Retinal pigment epithelial cell (primary cell): ENCODE data around the gene MAD1L1.

Experiments used
- DNase-seq: peaks from one replicate; pipeline ENCODE4 v3.0.0-alpha.2; 2010; ENCODE audit warnings: low read depth
- H3K4me3 ChIP-seq: 2 replicates; pipeline ENCODE4 v1.5.1; 2011; ENCODE audit warnings: mild to moderate bottlenecking, low read length, control low read depth, moderate library complexity
- TF ChIP-seq, protein P1 (sequence below): conservative IDR thresholded peaks from 2 replicates; pipeline ENCODE4 v1.5.1; 2011; ENCODE audit warnings: low read depth, low read length, control low read depth, inconsistent platforms

The MAD1L1 gene

GRCh38 chr7:2101630-2102374 lies 130.9 kb downstream of the MAD1L1 start:
- DNase-seq = no peak
- TF ChIP-seq, protein P1, sequence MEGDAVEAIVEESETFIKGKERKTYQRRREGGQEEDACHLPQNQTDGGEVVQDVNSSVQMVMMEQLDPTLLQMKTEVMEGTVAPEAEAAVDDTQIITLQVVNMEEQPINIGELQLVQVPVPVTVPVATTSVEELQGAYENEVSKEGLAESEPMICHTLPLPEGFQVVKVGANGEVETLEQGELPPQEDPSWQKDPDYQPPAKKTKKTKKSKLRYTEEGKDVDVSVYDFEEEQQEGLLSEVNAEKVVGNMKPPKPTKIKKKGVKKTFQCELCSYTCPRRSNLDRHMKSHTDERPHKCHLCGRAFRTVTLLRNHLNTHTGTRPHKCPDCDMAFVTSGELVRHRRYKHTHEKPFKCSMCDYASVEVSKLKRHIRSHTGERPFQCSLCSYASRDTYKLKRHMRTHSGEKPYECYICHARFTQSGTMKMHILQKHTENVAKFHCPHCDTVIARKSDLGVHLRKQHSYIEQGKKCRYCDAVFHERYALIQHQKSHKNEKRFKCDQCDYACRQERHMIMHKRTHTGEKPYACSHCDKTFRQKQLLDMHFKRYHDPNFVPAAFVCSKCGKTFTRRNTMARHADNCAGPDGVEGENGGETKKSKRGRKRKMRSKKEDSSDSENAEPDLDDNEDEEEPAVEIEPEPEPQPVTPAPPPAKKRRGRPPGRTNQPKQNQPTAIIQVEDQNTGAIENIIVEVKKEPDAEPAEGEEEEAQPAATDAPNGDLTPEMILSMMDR = no peak
- no peak overlapping the region for H3K4me3 ChIP-seq

GRCh38 chr7:2100278-2101208 lies 132.2 kb downstream of the MAD1L1 start:
- TF ChIP-seq, protein P1 = peak; percentile 11
- no peak for DNase-seq
- no peak overlapping the region for H3K4me3 ChIP-seq

GRCh38 chr7:2099048-2099957 lies 133.4 kb downstream of the MAD1L1 start:
- no peak overlapping the region for H3K4me3 ChIP-seq
- TF ChIP-seq, protein P1 = no peak
- DNase-seq = no peak

DNA sequence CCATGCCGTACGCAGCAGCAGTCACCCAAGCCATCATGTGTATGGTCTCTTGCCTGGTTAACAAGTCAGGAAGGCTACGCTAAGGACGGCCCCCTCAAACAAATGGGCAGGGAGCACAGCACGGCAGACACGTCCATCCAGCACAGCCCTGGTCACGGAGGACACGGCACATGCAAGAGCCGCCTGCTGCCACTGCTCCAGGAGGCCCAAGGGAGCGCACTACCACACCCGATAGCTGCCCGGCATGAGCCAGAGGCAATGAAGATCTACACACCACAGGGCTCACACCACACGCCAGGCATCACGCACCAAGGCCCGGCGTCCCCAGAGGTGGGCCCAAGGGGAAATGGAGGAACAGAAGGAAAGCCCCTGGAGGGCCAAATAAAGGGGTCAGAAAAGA lies 134.2 kb downstream of the MAD1L1 start:
- TF ChIP-seq, protein P1 = no peak
- H3K4me3 ChIP-seq = no peak overlapping the region
- no peak for DNase-seq

DNA sequence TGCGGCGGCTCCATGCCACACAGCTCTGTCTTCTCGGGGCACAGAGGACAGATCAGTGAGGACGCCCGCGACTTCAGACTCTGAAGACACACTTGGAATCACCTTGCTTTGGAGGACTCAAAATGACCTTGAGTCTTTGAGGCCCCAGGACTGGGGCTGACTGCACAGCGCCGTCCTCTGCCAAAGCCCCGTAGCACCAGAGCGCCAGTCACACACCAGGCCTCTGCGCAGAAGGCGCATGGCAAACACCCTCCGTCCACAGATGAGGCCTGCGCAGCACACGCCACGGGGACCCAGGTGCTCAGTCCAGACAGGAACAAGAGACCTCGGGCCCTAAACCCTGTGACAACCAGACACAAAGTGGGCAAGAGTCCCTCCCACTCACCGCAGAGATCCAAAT lies 134.7 kb downstream of the MAD1L1 start:
- H3K4me3 ChIP-seq = no peak overlapping the region
- DNase-seq = no peak
- TF ChIP-seq, protein P1 = no peak

GRCh38 chr7:2097492-2097891 lies 135.3 kb downstream of the MAD1L1 start:
- DNase-seq = no peak
- TF ChIP-seq, protein P1 = no peak
- no peak overlapping the region for H3K4me3 ChIP-seq
